Stimulated activated CD4-positive, alpha-beta T cell treated with anti-CD3 and anti-CD28 coated beads, TNF-alpha, amount 100 ng/mL, for 4 hours (primary cell): Measurements from ENCODE around the gene ASTN2.

Experiments
- DNase-seq, 3 experiments: peaks; one replicate each; pipeline ENCODE4 v3.0.0-alpha.2; 2020; ENCODE audit warnings: low read depth in 3 of 3

Gene ASTN2

DNA sequence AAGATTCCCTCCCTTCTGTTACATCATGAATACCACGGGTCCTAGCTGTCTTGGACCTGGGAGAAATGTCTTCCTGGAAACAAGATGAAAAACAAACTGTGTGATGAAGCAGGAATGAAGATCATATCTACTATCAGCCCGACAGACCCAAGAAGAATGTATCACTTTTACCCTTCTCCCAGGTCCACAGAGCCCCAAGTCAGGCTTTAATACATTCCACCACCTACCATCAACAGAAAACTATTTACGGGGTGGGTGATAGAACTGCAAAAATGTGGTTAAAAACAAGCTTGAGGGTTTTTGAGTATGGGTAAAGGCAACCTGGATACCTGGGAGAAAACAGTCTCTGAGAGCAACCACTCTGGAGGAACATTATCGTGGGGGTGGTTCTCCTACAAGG lies 400.8 kb downstream of the ASTN2 start:
- no peak for DNase-seq

DNA sequence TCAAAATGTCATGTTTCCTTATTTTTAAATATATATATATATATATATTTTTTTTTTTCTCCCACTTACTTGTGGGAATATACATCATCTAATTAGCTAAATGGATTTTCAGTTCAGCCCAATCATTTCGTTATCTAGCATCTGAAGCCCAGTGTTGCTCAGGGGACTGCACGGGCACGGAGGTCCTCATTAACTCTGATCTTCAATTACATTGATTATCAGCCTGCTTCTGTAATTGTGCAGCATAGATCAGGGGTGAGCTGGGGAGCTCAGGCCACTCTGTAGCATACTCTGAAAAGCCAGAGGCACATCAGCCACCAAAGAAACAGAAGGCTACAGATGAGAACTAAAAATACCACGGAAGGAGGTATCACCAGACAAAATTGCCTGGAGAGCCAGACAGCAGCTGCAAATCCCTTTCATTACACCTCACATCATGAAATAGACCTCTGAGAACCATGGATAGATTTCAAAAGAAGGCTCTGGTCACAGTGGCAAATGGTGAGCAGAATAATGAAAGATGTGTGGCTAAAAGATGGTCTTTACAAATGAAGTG lies 401.3 kb downstream of the ASTN2 start:
- no peak for DNase-seq

DNA sequence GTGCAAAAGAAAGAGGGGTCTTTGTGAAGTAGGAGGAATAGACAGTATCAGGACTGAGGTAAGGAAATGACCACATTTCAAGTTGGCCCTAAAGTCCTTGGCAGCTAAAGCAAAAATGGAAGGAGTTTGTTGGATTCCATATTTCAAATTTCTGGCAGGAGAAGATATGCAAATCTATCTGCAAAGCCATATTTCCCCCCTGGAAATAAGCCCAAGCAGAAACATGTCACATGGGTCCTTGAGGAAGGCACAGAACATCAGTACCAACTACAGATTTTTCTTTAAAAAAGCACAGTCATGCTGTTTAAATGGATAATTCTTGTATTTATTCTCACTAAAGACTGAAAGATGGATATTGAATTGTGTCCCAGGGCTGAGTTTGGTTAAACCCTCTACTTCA lies 404.8 kb downstream of the ASTN2 start:
- no peak for DNase-seq

DNA sequence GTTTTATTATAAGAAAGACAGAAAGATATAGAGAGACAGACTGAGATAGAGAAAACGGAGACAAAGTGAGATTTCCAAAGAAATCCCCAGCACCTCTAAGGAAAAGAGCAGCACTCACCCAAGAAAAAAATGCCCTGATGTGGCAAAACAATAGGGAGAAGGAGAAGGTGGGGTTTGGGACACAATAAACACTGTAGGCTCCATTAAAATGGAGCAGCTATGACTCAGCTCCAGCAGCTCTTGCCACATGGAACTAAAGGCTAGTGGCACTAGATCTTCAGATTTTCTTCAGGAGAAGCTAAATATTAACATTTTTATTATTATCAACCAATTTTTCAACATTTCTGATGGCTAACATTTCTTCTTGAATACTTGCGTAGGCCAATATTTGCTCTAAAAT lies 406.0 kb downstream of the ASTN2 start:
- no peak for DNase-seq

DNA sequence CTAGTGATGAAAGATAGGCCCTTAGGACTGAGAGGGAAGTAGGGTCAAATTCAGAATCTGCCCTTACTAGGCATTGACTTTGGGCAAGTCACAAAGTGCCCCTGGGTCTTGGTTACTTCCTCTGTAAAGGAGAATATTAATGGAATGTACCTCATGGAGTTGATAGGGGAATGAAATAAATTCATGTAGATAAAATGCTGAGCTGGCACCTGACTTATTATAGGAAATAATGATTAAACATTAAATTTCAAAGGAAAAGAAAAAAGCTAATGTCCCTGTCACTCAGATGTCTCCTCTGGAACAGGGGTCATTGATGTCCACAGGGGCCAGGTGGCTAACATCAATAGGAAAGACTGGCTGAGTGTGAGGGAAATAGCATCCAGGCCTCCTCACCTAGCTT lies 406.4 kb downstream of the ASTN2 start:
- DNase-seq: no peak

DNA sequence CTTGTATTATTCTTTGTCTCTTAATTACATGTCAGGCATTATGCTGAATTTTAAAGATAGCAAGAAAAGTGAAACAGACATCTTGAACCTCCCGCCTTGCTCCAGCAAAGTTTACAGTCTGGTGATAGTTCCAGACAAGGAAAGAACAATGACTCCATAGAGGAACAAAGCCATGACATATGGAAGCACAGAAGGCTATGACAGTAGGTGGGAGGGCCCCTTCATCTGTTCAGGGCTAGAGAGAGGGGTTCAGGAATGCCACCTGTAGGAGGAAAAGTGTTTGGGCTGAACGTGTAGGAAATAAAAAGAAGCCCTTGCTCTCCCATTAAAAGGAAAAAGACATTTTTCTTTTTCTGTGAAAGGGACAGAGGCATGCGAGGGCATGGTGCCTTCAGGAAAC lies 412.2 kb downstream of the ASTN2 start:
- DNase-seq: no peak

DNA sequence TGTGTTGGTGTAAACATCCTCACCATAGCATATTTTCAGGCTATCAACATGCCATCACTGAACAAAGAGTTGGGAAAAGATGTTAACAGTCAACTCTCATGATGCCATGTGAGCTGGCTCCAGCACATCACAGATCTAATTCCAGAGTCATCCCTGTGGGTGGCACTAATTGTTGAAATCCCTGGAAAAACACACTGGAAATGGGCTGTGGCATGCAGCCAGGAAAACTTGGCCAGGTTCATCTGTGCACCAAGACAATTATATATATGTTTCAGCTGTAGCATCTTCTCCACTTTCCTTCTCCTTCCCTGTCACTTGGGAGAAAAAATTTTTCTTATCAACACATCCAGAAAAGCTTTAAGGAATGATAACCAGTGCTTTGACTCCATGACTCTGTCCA lies 414.0 kb downstream of the ASTN2 start:
- no peak for DNase-seq

DNA sequence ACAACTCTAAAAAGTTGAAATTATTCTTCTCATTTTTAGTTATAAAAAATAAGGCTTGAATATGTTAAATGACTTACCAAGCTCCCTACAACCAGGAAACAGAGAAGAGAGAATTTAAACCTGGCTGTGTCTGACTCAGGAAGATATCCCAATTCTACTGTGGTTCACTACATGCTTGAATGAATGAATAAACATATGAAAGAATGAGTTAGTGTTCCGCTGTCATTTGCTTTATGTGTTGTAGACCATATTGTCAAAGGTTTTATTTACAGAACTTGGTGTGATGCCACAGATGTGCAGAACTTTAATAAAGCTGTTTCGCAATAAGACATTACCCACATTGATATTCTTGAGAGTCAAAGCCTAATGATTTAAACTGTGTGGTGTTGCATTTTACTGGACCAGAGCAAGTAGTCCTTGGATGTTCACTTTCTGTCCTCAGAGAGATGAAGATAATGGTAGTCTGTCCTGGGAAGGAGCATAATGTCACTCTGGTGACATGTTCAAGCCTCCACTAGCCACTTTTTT lies 414.6 kb downstream of the ASTN2 start:
- DNase-seq: no peak

DNA sequence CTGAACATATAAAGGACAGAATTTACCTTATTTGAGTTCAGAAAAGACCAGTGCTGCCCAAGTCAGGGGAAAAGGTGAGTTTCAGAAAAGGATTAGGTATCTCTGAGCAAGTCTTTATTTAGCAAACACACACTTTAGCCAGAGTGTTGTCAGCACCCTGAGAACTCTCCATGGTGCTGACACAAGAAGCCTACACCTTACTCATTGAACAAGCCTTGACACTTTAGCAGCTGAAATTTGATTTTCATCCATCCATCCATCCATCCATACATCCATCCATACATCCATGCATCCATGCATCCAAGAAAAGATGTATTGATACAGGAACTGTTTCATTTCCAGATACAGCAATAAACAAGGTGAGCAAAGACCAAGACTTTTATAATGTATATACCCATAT lies 416.6 kb downstream of the ASTN2 start:
- DNase-seq: no peak

DNA sequence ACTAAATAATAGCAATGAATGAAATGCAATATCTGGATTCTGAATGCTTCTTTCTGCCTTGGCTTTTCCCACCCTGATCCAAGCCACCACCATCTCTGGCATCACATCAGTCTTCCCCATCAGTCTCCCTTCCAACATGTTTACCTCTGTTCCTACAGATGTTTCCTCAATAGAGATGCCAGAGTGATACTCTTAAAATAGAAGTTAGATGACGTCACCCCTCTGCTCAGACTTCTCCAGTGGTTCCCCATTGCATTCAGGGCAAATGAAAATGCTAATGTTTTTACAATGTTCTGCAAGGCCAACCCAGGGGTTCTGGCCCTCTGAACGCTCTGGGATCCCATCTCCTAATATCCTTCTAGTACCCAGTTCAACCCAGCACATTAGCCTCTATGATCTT lies 422.0 kb downstream of the ASTN2 start:
- DNase-seq: no peak

DNA sequence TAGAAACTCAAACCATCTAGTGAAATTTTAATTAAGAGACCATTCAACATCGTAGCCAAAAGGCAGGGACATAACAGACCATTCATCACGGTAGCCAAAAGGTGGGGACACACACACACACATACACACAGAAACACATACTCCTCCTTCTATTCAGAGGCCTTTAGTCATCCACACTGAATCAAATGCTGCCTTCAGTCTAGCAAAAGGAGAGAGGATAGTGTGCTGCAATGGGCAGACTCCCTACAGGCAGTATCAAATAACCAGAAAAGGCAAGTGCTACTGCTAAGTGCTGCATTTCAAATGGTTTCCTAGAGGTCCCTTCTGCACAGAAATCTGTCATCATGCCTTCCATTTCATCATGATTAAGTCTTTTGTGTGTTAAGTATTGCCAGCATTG lies 423.8 kb downstream of the ASTN2 start:
- no peak for DNase-seq

DNA sequence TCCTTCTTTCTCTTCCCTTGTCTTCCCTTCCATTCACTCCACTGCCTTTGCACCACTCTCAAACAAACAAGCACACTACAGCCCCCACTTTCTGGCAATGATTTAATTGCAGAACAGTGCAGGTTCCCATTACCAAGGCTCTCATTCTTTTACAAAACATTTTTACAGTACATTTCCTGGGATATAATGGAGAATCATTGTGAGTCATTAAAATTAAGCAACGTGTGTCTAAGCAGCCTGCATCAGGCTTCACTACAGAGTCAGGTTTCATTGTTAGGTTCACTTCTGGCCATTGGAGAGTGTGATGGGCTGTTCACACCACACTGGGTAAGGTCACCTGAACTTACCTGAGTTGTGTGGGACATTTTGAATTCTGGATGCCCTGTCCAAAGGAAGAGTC lies 424.3 kb downstream of the ASTN2 start:
- DNase-seq: no peak

DNA sequence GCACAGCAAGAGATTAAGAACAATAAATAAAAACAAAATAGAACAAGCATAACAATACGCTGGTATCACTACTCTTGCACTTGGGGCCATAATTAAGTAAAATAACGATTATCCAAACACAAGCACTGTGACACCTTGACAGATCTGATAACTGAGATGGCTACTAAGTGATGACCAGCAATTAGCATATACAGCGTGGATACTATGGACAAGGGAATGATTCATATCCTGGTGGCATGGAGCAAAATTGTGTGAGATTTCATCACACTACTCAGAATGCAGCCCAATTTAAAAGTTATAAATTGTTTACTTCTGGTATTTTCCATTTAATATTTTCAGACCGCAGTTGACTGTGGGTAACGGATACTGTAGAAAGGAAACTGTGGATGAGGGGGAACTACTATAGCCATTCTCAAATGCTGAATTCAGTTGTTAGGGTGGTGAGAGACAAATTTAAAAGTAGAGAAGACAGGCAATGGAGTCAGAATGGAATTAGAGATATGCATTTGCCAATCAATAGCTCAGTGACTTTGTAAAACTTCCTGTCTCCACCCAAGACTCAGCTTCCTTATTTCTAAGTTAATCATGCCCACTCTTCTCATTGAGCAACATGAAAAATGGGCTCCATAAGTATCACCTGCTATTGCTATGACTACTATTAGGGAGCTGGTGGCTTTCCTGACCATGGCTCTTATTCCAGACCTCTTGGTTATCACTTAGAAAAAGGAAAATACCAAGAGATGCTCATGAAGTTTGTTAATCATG lies 427.0 kb downstream of the ASTN2 start:
- no peak for DNase-seq

DNA sequence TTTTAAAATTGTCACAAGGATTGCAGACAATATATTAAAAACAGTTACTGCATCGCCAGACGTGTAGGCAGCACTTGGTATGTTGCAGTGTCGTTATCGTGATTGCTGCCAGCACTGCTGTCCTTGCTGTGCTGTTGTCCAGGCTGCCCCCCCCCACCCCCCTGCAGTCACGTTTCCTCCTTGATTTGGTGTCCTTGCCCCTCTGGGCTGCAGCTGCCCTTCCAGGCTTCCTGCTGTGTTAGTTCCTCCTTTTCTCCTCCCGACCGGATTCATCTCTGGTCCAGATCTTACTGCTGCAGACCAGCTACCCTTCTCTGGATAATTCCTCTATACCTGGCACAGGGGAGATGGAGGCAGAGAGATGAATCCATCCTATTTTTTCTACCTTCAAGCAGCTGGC lies 428.8 kb downstream of the ASTN2 start:
- no peak for DNase-seq

DNA sequence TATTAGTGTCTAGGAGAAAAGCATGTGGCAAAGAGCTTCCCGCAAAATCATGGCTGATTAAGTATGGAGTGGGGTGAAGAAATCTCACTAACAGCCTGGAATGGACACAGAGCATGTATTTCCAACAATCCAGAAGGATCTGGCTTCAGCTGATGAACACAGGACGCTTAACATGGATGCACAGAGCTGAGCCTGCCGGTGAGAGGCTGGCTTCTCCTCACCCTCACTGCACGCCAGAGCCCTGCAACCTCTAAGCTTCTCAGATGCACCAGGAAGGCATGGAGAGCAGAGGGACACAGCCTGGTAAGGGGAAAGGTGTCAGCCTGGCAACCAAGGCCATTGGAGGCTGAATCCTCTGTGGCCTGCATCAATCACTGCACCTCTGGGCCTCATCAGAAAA lies 429.3 kb downstream of the ASTN2 start:
- no peak for DNase-seq

DNA sequence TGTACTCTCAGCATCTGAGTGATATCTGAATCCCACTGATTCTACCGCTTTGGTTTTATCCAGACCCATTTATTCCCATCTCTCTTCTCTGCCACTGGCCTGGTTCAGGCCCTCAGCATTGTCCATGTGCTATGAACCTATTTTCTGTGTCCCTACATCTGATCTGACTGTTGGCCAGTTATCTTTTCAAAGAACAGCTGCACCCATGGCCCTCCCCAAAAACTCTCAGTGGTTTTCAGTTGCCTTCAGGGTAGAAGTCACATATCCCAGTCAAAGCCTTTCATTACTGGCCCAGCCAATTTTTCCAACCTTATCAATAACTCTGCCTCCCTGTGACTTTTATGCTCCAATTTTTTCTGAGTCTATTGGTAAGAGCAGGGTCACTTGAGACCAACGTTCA lies 430.7 kb downstream of the ASTN2 start:
- DNase-seq: no peak

DNA sequence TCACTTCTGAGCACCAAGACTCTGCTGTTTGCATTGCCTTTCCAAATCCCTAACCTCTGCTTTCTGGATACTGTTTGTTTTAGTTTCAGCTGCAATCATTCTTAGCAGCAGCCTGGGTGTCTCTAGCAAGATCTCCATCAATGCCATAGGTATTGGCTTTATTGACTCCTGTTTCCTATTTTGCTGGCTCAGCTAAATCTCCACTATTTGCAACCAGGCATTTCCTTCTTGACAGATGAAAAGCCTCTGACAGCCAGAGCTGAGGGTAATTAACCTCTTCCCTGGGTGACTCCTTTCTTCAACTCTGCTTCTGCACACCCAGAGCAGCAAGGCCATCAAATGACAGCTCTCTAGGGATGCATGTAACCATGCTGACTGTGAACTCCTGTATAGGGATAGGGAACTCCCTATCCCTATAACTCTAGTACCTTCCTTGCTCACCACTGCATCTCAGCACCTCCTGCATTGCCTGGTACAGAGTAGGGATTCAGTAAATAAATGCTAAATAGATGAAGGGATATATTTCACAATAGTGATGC lies 434.2 kb downstream of the ASTN2 start:
- DNase-seq: no peak

DNA sequence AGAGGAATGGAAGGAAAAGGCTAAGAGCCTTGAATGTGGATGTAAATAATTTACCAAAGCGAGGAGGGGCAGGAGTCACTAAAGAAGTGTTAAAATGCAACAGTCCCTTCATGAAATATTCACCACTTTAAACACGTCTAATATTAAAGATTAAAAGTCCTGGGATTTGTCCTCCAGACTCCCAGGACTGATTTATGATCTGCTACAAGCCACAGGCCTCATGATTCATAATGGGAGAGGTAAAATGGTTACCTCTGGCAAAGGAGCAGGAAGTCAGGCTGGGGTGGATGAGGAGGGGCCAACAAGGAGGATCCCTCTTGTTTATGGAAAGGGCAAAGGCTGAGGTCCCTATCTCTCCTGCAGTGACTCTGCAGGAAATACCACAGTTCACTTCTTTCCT lies 435.4 kb downstream of the ASTN2 start:
- DNase-seq: no peak

DNA sequence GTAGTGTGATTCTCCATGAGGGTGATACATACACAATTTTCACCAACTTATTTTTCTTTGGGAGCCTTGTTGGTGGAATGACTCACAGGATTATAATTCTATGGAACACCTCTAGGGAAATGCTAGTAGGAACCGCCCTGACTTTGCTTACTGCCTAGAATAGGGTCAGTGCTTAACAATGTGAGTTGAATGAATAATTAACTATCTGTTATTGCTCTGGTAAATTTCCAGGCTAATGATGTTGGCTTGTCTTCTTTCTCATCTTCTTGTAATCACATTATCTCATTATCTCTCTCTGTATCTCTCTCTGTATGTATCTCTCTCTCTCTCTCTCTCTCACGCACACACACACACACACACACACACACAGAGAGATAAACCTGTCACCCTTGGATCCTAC lies 436.7 kb downstream of the ASTN2 start:
- DNase-seq: no peak

DNA sequence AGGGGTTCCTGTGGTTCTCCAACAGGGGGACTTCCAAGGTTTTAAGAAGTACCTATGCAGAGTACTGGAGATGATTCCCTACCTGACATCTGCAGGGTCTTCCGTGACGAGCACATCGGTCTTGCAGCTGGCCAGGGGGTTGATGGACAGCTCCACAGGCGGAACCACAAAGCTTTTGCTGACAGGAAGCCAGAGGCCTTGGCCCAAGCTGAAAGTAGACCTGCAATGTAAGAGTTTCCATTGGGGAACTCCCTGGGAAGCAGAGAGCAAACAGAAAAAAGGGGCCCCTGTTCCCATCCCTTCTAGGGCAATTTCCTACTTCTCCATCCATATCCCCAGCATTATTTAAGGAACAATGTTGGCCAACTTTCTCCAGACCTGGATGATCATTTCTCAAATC lies 439.7 kb downstream of the ASTN2 start:
- DNase-seq: no peak

DNA sequence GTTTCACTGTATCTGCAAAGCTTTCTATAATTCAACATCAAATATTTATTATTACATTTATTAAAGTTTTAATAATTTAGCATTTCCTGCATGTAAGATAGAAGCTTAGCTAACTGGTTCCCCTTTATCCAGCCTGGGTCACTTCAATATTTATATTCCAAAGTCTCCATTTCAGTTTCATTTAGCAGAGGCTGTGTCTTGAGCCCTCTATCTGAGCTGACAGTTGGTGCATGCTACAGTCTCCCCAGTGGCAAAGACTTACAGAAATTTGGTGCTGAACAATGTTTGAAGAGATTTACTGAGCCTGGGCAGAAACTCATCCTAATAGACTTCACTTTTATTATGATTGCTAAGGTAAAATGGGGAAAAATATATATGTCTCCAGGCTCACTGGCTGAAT lies 448.7 kb downstream of the ASTN2 start:
- DNase-seq: no peak

DNA sequence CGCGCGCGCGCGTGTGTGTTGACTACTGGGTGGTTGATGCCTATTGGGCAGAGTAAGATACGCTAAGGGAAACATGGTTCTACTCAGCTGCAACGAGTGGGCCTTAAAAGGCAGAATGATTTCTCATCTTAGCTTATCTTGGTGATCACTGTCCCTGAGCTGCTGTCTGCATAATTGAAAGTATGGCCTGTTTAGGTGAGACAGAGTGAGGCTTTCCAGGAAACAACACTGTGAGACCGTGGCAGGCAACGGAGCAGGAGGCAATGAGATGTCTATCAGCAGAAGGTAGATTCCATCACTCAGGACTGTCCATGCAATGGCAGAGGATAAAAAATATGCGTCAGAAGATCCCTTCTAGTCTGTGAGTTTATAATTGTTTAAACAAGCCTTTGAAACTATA lies 450.6 kb downstream of the ASTN2 start:
- DNase-seq: no peak

DNA sequence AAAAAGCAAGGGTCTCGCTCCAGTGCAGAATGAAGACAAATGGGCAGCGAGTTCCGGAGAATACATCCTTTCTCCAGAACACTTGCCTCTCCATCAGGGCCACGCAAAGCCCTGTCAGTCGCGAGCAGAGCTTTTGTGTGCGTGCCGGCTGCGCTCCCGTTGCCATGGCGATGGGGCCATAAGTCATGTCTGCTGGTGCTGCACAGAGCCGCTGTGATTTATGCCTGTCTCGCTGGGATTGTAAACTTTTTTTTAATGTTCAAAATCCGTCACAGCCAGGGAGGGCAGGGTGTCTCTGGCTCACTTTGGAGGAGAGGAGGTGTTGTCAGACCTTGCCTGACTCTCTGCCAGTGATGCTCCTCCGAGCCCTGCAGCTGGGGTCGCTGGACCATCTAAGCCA lies 455.0 kb downstream of the ASTN2 start:
- DNase-seq: no peak

DNA sequence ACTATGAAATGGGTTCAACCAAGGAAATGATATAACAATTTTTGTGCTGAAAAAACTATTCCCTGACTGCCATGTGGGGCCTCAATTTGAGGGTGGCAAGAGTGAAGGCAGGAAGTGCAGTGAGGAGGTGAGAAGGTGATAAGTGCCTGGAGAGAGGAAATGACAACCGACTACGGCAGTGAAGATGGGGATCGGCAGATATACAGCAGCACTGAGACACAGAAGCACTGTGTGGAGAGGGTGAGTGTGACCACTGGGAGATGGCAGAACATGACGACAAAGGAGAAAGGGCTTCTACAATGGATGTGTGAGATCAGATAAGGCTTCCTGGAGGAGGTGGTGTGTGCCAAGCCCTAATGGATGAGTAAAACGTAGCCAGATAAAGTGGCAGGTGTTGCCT lies 456.0 kb downstream of the ASTN2 start:
- DNase-seq: no peak
